GM21576 (cell line): Measurements from ENCODE around the gene B3GALT4.
A peak's percentile ranks its signal among the peaks of the same experiment; 100 is the strongest.
"Not testable (repeated sequence)": the region's sequence is repeated elsewhere in the genome, so short reads cannot be mapped to it uniquely, and the experiment has no call there.

Experiments
- ATAC-seq: cut with Tn5 transposase; IDR thresholded peaks from one replicate; pipeline ENCODE4 v1.9.1; 2021; ENCODE audit warnings: mild to moderate bottlenecking, moderate library complexity; ENCODE audit not compliant: unreplicated experiment

The B3GALT4 gene

DNA sequence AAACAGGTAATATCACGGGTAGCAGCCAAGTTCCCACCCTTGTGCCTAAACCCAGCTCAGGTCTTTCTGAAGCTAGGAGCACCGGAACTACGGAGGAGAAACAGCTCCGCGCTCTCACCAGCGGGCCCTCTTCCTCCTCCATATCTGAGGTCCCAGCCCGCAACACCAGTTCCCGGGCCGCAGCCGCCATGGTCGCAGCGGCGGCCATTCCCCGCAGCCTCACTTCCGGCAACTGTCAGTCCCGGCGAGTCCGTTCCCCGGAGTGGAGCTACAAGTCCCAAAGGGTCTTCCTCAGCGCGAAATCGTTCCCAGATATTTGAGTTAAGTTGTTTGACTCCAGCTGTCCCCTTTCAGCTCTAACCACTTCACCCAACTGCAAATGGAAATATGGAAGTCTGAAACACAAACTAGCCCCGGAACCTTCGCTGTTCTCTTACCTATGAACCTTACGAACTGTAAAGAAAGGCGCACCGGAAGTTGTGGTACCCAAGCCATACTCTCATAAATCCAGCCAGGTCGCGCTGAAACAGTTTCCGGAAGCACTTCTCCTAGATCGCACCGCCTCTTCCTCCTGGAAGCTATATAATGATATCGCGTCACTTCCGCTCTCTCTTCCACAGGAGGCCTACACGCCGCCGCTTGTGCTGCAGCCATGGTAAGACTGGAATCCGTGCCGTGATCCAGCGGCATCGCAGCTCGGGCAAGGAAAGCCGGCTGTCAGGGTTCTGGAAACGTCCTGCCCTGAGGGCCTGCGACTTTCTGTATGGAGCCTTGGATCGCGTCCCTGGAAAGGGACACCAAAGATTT is 5.3 kb upstream of the B3GALT4 start, which contains the start of the genes RPS18 and VPS52:
TSS of gene RPS18 (plus strand) at position 608 of the 807 bp plus-strand sequence. CDS start at position 653, 45 bp downstream.
TSS of gene VPS52 (minus strand) at position 409 of the 807 bp plus-strand sequence. CDS start at position 208, 201 bp downstream.
- ATAC-seq, result peak; percentile 80

DNA sequence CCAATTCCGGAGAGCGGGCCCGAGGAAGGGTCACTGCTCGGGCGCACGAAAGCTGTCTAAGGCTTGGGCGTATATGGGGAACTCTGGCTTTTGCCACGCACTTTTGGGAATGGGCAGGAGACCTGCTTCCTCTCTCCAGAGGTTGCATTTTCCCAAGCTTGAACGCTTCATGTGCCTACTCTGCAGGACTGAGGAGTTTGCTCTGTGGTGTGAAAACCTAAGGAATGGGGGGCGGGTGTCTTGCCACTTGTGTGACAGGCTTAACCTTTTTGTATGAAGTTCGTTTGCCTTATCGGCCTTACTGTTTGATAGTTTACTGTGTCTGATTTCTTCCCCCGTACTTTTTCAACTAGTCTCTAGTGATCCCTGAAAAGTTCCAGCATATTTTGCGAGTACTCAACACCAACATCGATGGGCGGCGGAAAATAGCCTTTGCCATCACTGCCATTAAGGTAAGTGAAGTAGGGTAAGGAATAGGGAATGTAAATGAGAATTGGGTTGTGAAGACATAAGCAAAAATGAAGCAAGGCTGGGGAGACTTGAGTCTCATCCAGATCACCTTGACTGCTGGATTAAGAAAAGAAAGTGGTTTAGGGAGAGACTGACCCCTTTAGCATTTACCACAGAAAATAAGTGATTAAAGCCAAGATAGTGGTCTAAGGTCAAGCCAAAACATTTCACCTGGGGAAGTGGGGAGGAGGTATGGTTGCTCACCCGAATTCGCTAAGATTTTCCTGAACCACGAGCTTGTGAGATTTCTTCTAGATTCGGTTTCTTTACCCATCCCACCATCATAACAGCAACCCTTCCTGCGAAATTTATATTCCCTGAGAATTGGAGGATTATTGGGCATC is 4.4 kb upstream of the B3GALT4 start:
- ATAC-seq, result peak; percentile 2

- ATAC-seq, result no peak
Measured at GRCh38 chr6:33273129-33273923, 3.6 kb upstream of the B3GALT4 start.

DNA sequence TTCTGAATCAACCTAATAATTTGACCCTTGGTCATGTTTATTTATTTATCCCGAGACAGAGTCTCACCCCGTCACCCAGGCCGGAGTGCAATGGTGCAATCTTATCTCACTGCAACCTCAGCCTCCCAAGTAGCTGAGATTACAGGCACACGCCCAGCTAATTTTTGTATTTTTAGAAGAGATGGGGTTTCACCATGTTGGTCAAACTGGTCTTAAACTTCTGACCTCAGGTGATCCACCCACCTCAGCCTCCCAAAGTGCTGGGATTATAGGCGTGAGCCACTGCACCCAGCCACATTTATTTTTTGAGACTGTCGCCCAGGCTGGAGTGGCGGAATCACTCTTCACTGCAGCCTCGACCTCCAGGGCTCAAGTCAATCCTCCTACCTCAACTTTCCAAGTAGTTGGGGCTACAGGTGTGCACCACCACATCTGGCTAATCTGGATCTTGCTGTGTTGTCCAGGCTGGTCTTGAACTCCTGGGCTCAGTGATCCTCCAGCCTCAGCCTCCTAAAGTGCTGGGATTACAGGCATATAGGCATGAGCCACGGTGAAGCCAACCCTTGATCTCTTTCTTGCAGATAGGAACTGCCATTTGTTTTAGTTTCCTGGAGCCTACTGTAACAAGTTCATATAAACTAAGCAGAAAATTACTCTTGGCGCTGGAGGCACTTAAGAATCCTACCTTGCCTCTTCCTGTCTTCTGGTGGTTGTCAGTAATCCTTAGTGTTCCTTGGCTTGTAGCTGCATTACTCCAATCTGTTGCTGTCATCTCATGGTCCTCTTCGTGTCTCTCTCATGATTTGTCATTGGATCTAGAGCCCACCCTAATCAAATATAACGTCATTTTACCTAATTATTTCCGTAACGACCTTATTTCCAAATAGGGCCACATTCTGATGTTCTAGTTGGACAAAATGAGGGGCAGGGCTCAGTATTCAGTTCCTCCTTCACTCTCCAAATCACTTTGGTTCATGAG is 2.7 kb upstream of the B3GALT4 start:
- ATAC-seq, result no peak

DNA sequence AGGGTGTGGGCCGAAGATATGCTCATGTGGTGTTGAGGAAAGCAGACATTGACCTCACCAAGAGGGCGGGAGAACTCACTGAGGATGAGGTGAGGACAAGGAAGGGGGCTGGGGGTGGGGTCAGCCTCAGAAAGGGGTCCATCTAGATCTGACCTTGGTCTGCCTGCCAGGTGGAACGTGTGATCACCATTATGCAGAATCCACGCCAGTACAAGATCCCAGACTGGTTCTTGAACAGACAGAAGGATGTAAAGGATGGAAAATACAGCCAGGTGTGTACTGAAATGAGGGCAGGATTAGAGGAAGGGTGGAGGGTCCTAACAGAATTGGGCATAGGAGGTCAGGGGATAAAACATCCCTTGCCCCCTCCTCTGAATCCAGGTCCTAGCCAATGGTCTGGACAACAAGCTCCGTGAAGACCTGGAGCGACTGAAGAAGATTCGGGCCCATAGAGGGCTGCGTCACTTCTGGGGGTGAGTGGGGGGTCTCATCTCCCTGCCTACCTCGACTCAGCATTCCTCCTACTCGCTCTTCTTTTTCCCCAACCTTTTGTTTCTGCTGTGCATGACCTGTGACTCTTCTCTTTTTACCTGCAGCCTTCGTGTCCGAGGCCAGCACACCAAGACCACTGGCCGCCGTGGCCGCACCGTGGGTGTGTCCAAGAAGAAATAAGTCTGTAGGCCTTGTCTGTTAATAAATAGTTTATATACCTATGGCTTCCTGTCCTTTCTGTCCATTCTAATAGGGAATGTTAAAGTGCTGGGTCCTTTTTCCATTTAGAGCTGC is 935 bp upstream of the B3GALT4 start:
- not testable (repeated sequence) for ATAC-seq

DNA sequence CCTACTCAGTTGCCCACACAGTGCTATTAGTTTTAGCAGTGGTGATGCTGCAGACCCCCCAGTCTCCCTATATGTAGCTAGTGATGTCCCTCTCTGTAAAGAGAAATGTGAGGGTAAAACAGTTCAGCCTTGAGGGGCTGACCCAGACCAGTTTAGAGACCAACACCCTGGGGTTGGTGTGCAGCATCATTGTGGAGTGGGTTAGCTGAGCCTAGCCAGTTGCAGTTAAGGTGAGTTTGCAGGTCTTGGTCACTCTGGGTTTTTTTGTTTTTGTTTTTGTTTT is 401 bp upstream of the B3GALT4 start:
- no peak for ATAC-seq

DNA sequence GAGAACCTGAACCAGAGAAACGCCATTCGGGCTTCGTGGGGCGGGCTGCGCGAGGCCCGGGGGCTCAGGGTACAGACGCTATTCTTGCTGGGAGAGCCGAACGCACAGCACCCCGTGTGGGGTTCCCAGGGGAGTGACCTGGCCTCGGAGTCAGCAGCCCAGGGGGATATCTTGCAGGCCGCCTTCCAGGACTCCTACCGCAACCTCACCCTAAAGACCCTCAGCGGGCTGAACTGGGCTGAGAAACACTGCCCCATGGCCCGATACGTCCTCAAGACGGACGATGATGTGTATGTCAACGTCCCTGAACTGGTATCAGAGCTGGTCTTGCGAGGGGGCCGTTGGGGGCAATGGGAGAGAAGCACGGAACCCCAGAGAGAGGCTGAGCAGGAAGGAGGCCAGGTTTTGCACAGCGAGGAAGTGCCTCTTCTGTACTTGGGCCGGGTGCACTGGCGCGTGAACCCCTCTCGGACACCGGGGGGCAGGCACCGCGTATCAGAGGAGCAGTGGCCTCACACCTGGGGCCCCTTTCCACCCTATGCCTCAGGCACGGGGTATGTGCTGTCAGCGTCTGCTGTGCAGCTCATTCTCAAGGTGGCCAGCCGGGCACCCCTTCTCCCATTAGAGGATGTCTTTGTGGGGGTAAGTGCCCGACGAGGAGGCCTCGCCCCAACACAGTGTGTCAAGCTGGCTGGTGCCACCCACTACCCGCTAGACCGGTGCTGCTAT is 904 bp downstream of the B3GALT4 start:
- peak; percentile 12 for ATAC-seq

- no peak for ATAC-seq
Measured at GRCh38 chr6:33278392-33278741, 1.4 kb downstream of the B3GALT4 start.

DNA sequence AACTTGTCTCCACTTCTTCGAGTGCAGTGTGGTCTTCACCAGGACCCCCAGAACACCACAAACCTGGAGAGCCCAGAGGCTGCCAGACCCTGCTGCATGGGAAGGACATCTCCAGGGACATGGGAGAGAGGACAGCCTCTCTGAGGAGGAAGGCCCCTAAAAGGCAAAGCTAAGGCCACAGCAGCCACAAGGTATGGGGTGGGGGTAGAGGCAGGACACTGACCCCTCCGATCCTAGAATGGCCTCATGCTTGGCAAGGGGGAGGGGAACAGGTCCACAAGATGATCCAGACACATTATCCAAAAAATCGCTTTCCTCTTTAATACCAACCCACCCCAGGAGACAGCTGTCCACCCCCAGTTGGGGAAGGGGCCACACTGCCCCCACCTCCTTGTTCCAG is 1.9 kb downstream of the B3GALT4 start:
- no peak for ATAC-seq

GRCh38 chr6:33279257-33279695 is 2.4 kb downstream of the B3GALT4 start:
- no peak for ATAC-seq

GRCh38 chr6:33279971-33280511 is 3.1 kb downstream of the B3GALT4 start:
- no peak for ATAC-seq

DNA sequence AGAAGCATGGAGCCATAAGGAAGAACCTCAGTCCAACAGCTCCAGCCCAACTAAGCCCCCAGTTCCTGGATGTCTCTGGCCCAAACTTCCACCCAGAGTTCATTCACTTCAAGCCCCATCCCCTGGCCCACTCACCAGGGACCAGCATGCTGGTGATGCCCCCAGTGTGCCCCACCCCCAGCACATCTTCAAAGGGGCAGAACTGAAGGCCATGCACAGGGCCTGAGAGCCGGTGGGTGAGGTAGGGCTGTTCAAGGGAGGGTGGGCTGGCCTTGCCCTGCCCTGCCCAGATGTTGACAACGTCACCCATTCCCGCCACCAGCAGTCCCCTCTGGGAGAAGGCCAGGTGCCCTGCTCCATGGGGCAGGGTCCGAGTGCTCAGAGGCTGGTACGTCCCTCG is 3.6 kb downstream of the B3GALT4 start:
- no peak for ATAC-seq

DNA sequence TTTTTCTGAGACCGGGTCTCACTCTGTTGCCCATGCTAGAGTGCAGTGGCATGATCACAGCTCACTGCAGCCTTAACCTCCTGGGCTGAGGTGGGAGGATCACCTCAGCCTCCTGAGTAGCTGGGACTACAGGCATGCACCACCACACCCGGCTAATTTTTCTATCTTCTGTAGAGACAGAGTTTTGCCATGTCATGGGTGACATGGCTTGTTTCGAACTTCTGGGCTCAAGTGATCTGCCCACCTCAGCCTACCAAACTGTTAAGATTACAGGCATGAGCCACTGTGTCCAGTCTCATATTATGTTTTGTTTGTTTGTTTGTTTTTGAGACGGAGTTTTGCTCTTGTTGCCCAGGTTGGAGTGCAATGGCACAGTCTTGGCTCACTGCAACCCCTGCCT is 8.3 kb downstream of the B3GALT4 start:
- not testable (repeated sequence) for ATAC-seq

DNA sequence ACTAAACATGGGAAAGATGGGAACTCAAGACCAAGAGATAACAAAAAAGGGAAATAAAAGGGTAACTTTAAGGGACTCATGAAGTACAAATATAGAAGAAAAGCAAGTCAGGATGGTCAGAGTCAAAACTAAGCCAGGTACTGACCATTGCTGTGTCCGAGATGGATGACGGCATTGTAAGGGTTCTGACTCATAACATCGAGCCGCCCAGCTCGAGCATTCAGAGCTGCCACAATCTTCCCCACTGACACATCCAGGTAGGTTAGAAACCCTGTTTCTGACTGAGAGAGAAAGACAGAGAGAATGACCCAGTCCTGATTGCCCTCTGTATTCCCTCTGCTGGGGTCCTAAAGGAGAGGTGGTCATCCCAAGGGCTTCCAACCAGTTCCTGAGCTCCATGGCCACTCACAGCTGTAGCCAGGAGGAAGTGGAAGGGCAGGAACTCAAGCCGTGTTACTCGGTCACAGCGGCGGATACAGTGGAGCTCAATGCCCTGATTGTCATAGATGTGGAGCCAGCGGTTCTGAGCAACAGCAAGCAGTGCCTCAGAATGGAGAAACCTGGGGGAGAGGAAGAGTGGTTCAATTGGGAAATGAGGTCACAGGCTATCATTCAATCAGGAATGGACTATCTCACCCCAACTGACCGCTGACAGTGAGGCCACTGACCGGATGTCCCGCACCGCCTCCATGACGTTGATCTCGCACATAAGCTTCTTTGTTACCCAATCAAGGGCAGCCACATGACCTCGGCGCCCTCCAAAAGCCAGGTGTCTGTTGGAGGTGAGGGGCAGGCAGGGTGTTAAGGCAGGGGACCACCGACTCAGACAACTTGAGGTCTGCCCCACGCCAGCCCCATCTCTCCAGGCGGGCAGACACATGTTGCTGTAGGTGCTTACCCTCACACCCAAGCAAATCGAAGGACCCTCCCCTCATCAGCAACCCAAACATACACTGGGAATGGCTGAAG is 10.3 kb downstream of the B3GALT4 start:
- no peak for ATAC-seq

DNA sequence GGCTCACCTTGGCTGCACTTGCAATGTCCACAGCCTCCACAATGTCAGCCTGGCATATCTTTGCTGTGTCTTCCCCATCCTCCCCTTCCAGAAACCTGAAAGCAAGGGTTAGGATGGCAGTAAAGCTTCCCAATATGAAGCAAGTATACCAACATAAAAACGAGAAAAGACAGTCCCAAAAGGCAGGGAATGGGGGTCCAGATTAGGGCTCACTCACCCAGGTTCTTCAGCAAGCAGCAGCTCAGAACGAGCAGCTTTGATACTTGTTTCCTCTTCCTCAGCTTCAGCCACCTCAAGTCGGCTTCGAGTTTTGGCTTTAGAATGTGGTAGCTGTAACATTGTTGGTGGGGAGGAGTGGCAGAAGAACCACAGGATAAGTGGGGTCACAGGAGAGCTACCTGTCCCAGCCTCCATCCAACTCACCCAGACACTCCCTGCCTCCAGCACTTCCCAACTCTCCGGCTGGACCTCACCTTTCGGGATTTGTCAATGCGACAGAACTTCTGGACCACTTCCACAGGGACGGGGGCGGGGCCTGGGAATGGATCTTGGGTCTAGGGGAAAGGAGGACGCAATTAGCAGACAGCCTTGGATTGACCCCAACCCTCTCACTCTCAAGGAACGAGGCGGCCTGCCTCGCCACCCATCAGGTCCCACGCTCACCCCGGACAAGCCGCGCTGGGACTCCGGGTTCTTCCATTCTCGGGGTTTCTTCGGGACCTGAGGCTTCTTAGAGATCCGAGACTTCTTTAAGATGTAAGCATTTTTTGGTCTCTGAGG is 11.4 kb downstream of the B3GALT4 start:
- ATAC-seq, result no peak
